A549 (cell line): ENCODE measurements around the gene FBXO41.

Source experiments
- HDAC2 ChIP-seq: fragments of 200-600 bp; sonication (generic); IDR thresholded peaks from 2 replicates; pipeline ENCODE4 v1.6.1; 2016
- MAFK ChIP-seq: fragments of 450-650 bp; IDR thresholded peaks from 2 replicates; pipeline ENCODE4 v1.6.1; 2014; ENCODE audit not compliant: partially characterized antibody
- REST ChIP-seq: fragments of 200-600 bp; sonication (generic); IDR thresholded peaks from 2 replicates; pipeline ENCODE4 v1.6.1; 2016; ENCODE audit warnings: antibody characterized with exemption, mild to moderate bottlenecking, moderate library complexity
- TF ChIP-seq, protein P1 (sequence below): IDR thresholded peaks from 2 replicates; pipeline ENCODE4 v1.6.1; 2012; ENCODE audit warnings: low read depth, borderline replicate concordance
- TF ChIP-seq, protein P2 (sequence below): fragments of >200 bp; sonication (Bioruptor Twin); formaldehyde crosslinking; IDR thresholded peaks from 3 replicates; pipeline ENCODE4 v1.5.1; 2016

DNA sequence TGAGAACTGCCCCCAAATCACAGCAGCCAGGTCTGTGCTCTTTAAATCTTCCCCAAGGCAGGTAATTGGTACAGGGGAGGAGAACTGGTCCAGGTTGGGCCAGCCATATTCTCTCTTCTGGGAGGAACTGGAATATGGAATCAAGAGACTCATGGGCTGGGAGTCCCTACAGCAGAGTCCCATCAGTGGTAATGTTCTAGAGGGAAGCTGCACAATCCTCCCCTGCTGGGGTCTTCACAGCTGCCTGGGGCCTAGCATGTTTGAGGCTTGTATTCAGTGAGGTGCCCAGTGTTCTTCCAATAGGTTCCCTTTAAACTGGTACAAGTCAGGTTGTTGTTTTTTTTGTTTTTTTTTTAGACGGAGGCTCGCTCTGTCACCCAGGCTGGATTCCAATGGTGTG is 30.2 kb upstream of the FBXO41 start:
- no peak for TF ChIP-seq HDAC2
- no peak for TF ChIP-seq MAFK
- TF ChIP-seq, protein P1, sequence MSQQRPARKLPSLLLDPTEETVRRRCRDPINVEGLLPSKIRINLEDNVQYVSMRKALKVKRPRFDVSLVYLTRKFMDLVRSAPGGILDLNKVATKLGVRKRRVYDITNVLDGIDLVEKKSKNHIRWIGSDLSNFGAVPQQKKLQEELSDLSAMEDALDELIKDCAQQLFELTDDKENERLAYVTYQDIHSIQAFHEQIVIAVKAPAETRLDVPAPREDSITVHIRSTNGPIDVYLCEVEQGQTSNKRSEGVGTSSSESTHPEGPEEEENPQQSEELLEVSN, result no peak
- no peak for TF ChIP-seq REST
- TF ChIP-seq, protein P2, sequence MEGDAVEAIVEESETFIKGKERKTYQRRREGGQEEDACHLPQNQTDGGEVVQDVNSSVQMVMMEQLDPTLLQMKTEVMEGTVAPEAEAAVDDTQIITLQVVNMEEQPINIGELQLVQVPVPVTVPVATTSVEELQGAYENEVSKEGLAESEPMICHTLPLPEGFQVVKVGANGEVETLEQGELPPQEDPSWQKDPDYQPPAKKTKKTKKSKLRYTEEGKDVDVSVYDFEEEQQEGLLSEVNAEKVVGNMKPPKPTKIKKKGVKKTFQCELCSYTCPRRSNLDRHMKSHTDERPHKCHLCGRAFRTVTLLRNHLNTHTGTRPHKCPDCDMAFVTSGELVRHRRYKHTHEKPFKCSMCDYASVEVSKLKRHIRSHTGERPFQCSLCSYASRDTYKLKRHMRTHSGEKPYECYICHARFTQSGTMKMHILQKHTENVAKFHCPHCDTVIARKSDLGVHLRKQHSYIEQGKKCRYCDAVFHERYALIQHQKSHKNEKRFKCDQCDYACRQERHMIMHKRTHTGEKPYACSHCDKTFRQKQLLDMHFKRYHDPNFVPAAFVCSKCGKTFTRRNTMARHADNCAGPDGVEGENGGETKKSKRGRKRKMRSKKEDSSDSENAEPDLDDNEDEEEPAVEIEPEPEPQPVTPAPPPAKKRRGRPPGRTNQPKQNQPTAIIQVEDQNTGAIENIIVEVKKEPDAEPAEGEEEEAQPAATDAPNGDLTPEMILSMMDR, result no peak
